ENCODE measurements around the gene ABHD8.

ABHD8 gene

DNA sequence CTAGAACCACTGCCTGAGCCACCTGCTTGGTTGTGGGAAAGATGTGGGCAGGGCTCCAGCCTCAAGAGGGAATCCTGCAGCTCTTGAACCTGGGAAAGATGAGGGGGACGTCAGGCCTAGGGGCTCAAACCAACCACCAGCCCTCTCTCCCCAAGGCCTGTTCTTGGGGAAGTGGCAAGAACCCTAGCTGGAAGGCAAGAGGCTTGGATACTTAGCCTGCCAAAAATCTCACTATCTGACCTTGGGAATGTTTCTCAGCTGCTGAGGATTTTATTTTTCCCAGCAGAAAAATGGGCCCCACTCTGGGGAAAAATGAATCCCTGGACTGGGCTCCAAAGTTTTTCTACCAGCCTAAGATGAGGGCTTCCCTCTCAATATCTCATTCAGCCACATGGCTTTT lies 43.3 kb downstream of the ABHD8 start:
- no peak overlapping the region for H3K4me3 ChIP-seq (ENCODE audit: low read depth, low read length)
- no peak overlapping the region for H3K27ac ChIP-seq (ENCODE audit: low read depth, low read length)
- no peaks in the 10 kb centered on the region for H3K36me3 ChIP-seq (ENCODE audit: insufficient read depth, low read length)
- H2AFZ ChIP-seq (ENCODE audit: low read length, unreplicated experiment): no peak overlapping the region
- no peaks in the 10 kb centered on the region for H3K27me3 ChIP-seq (ENCODE audit: insufficient read depth, low read length)
- H3K79me2 ChIP-seq (ENCODE audit: control insufficient read depth, insufficient read depth, low read length, unreplicated experiment): no peaks in the 10 kb centered on the region
- no peaks in the 10 kb centered on the region for H3K4me1 ChIP-seq (ENCODE audit: control insufficient read depth, insufficient read depth, low read length, unreplicated experiment)

GRCh38 chr19:17259118-17259780 lies 44.0 kb downstream of the ABHD8 start:
- H2AFZ ChIP-seq (ENCODE audit: low read length, unreplicated experiment): no peak overlapping the region
- H3K4me1 ChIP-seq (ENCODE audit: control insufficient read depth, insufficient read depth, low read length, unreplicated experiment): no peaks in the 10 kb centered on the region
- H3K36me3 ChIP-seq (ENCODE audit: insufficient read depth, low read length): no peaks in the 10 kb centered on the region
- no peaks in the 10 kb centered on the region for H3K27me3 ChIP-seq (ENCODE audit: insufficient read depth, low read length)
- H3K4me3 ChIP-seq (ENCODE audit: low read depth, low read length): no peak overlapping the region
- H3K79me2 ChIP-seq (ENCODE audit: control insufficient read depth, insufficient read depth, low read length, unreplicated experiment): no peaks in the 10 kb centered on the region
- H3K27ac ChIP-seq (ENCODE audit: low read depth, low read length): no peak overlapping the region

GRCh38 chr19:17256130-17256529 lies 47.1 kb downstream of the ABHD8 start:
- Histone ChIP-seq H2AFZ (ENCODE audit: low read length, unreplicated experiment) (no peak overlapping the region), H3K27ac (ENCODE audit: low read depth, low read length) (no peak overlapping the region), H3K79me2 (ENCODE audit: control insufficient read depth, insufficient read depth, low read length, unreplicated experiment) (no peaks in the 10 kb centered on the region), H3K36me3 (ENCODE audit: insufficient read depth, low read length) (no peaks in the 10 kb centered on the region), H3K27me3 (ENCODE audit: insufficient read depth, low read length) (no peaks in the 10 kb centered on the region), H3K4me3 (ENCODE audit: low read depth, low read length) (no peak overlapping the region), H3K4me1 (ENCODE audit: control insufficient read depth, insufficient read depth, low read length, unreplicated experiment) (no peaks in the 10 kb centered on the region)

DNA sequence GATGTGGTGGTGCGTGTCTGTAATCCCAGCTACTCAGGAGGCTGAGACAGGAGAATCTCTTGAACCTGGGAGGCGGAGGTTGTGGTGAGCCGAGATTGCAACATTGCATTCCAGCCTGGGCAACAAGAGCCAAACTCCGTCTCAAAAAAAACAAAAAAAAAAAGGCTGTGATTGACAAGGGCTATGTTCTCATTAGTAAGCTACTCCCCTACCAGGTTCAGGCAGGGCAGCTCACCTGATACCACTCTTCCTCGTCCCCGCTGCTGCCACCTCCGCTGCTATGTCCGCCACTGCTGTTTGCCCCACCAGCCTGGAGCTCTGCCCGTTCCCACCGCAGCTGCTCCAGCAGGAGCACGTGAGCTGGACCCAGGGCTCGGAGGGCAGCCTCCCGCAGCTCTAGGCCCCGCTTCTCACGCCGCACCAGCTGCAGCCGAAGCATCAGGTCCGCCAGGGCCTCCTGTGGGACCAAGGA lies 48.0 kb downstream of the ABHD8 start:
- Histone ChIP-seq H2AFZ (ENCODE audit: low read length, unreplicated experiment) (no peak overlapping the region), H3K27me3 (ENCODE audit: insufficient read depth, low read length) (no peaks in the 10 kb centered on the region), H3K27ac (ENCODE audit: low read depth, low read length) (no peak overlapping the region), H3K4me1 (ENCODE audit: control insufficient read depth, insufficient read depth, low read length, unreplicated experiment) (no peaks in the 10 kb centered on the region), H3K79me2 (ENCODE audit: control insufficient read depth, insufficient read depth, low read length, unreplicated experiment) (no peaks in the 10 kb centered on the region), H3K36me3 (ENCODE audit: insufficient read depth, low read length) (no peaks in the 10 kb centered on the region), H3K4me3 (ENCODE audit: low read depth, low read length) (no peak overlapping the region)

DNA sequence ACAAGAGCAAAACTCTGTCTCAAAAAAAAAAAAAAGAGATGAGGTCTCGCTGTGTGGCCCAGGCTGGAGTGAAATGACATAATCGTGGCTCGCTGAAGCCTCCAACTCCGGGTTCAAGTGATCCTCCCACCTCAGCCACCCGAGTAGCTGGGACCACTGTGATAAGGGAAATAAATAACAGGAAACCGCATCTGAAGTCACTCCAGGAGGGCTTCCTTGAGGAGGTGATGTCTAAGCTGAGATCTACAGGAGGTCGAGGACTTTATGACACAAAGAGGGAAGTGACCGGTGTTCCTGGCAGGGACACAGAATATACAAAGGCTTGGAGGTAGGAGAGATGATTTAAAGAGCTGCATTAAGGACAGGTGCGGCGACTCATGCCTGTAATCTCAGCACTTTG lies 48.6 kb downstream of the ABHD8 start:
- H2AFZ ChIP-seq (ENCODE audit: low read length, unreplicated experiment): no peak overlapping the region
- no peaks in the 10 kb centered on the region for H3K36me3 ChIP-seq (ENCODE audit: insufficient read depth, low read length)
- no peaks in the 10 kb centered on the region for H3K4me1 ChIP-seq (ENCODE audit: control insufficient read depth, insufficient read depth, low read length, unreplicated experiment)
- no peak overlapping the region for H3K27ac ChIP-seq (ENCODE audit: low read depth, low read length)
- H3K4me3 ChIP-seq (ENCODE audit: low read depth, low read length): no peak overlapping the region
- H3K79me2 ChIP-seq (ENCODE audit: control insufficient read depth, insufficient read depth, low read length, unreplicated experiment): no peaks in the 10 kb centered on the region
- no peaks in the 10 kb centered on the region for H3K27me3 ChIP-seq (ENCODE audit: insufficient read depth, low read length)

DNA sequence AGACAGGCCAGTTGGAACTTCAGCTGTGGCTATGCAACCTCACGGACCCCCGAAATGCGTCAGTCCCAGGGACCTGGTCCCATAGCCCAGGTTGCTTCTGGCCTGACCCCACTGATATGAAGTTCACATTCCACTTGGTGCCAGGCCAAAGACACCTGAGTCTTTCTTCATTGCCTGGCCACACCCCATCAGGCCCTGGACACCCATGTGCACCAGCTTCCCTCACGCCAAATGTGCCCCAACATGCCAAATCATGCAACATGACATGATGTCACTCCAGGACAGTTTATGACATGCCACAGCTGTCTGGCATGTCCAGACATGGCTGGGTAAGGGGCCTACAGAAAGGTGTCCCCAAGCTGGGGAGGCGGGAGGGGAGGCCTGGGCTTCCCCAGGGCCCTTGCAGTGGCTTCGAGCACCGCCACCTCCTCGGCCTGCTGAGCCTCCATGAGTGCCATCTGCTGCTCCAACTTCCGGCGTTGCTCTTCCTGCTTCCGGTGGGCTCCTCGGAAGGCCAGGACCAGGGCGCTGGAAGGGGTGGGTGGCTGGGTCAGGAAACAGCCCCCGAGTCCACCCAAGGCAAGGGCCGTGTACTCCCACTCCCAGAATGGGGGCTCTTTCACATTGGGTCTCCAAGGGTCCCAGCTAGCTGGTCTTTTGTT lies 53.2 kb downstream of the ABHD8 start:
- H3K4me1 ChIP-seq (ENCODE audit: control insufficient read depth, insufficient read depth, low read length, unreplicated experiment): peaks cover 11% of the 10 kb centered on the region
- no peak overlapping the region for H3K4me3 ChIP-seq (ENCODE audit: low read depth, low read length)
- H3K27ac ChIP-seq (ENCODE audit: low read depth, low read length): no peak overlapping the region
- no peak overlapping the region for H2AFZ ChIP-seq (ENCODE audit: low read length, unreplicated experiment)
- no peaks in the 10 kb centered on the region for H3K27me3 ChIP-seq (ENCODE audit: insufficient read depth, low read length)
- H3K79me2 ChIP-seq (ENCODE audit: control insufficient read depth, insufficient read depth, low read length, unreplicated experiment): peaks cover under 1% of the 10 kb centered on the region
- no peaks in the 10 kb centered on the region for H3K36me3 ChIP-seq (ENCODE audit: insufficient read depth, low read length)

- H3K27me3 ChIP-seq (ENCODE audit: insufficient read depth, low read length): no peaks in the 10 kb centered on the region
- H3K36me3 ChIP-seq (ENCODE audit: insufficient read depth, low read length): no peaks in the 10 kb centered on the region
- no peak overlapping the region for H2AFZ ChIP-seq (ENCODE audit: low read length, unreplicated experiment)
- no peak overlapping the region for H3K27ac ChIP-seq (ENCODE audit: low read depth, low read length)
- no peak overlapping the region for H3K4me3 ChIP-seq (ENCODE audit: low read depth, low read length)
- peaks cover 11% of the 10 kb centered on the region for H3K4me1 ChIP-seq (ENCODE audit: control insufficient read depth, insufficient read depth, low read length, unreplicated experiment)
- peaks cover 19% of the 10 kb centered on the region for H3K79me2 ChIP-seq (ENCODE audit: control insufficient read depth, insufficient read depth, low read length, unreplicated experiment)
Measured at GRCh38 chr19:17248011-17248776, 55.0 kb downstream of the ABHD8 start.

GRCh38 chr19:17246681-17247425 lies 56.4 kb downstream of the ABHD8 start:
- peaks cover 11% of the 10 kb centered on the region for H3K4me1 ChIP-seq (ENCODE audit: control insufficient read depth, insufficient read depth, low read length, unreplicated experiment)
- H3K27me3 ChIP-seq (ENCODE audit: insufficient read depth, low read length): no peaks in the 10 kb centered on the region
- H2AFZ ChIP-seq (ENCODE audit: low read length, unreplicated experiment): no peak overlapping the region
- no peak overlapping the region for H3K27ac ChIP-seq (ENCODE audit: low read depth, low read length)
- H3K4me3 ChIP-seq (ENCODE audit: low read depth, low read length): peak overlapping the region; percentile 63; the same call in 1 of the 2 replicates
- H3K36me3 ChIP-seq (ENCODE audit: insufficient read depth, low read length): no peaks in the 10 kb centered on the region
- peaks cover 26% of the 10 kb centered on the region for H3K79me2 ChIP-seq (ENCODE audit: control insufficient read depth, insufficient read depth, low read length, unreplicated experiment)

DNA sequence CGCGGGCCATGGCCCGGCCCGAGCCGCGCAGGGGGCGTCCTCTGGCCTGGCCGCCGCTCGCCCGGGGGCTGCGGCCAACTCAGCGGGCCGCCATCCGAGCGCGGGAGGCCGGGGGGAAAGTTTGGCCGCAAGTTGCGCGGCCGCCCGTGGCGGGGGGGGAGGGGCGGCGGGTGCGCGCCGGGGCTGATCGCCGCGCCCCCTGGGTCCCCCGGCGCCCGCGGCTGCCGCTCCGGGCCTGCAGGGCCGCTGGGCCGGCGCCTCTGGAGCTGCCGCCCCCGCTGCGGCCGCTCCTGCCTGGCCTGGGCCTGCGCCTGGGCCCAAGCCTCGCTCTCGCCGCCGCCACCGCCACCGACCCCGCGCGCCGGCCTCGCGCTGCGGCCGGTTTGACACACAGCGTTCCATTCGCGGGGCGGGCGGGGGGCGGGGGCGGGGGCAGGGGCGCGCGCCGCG lies 57.7 kb downstream of the ABHD8 start, which contains the start of gene NR2F6:
Gene NR2F6 (minus strand): TSS at position 385 of the 450 bp plus-strand sequence. CDS start 699 bp downstream, outside the sequence.
- no peak within 1 kb of the TSS for H3K27ac ChIP-seq (ENCODE audit: low read depth, low read length)
- H3K4me3 ChIP-seq (ENCODE audit: low read depth, low read length): peak within 1 kb of the TSS; percentile 90
- H3K79me2 ChIP-seq (ENCODE audit: control insufficient read depth, insufficient read depth, low read length, unreplicated experiment): peaks cover 30% of the 10 kb centered on the region
- peaks cover 11% of the 10 kb centered on the region for H3K4me1 ChIP-seq (ENCODE audit: control insufficient read depth, insufficient read depth, low read length, unreplicated experiment)
- peak within 1 kb of the TSS; percentile 60 for H2AFZ ChIP-seq (ENCODE audit: low read length, unreplicated experiment)
- no peaks in the 10 kb centered on the region for H3K27me3 ChIP-seq (ENCODE audit: insufficient read depth, low read length)
- no peaks in the 10 kb centered on the region for H3K36me3 ChIP-seq (ENCODE audit: insufficient read depth, low read length)

Data from ACC112 (cell line).